ENCODE results near the gene BPIFB2.

Gene BPIFB2

GRCh38 chr20:33012327-33013189 lies 5.1 kb downstream of the BPIFB2 start:
- Histone ChIP-seq H3K79me1 (replicated peaks; ENCODE audit: low read length, poor library complexity, severe bottlenecking) (no peaks in the 10 kb centered on the region), H2BK15ac (ENCODE audit: low read depth, poor library complexity, severe bottlenecking) (no peak overlapping the region), H2BK12ac (ENCODE audit: low read length in 2 of 2) (no peak overlapping the region), H3K36me3 (ENCODE audit: control insufficient read depth in 1 of 2, insufficient read depth in 2 of 2, low read depth in 1 of 2, low read length in 2 of 2) (no peaks in the 10 kb centered on the region), H4K8ac (ENCODE audit: low read length) (no peak overlapping the region), H2AFZ (ENCODE audit: low read depth, low read length) (no peak overlapping the region), H3K4me1 (ENCODE audit: control insufficient read depth, insufficient read depth, low read depth, low read length) (peaks cover 5% of the 10 kb centered on the region), H2AK5ac (ENCODE audit: low read length, severe bottlenecking) (no peak overlapping the region), H3K4ac (ENCODE audit: low read depth in 1 of 2, low read length in 2 of 2) (no peak overlapping the region), H3K23ac (ENCODE audit: low read length in 2 of 2) (no peak overlapping the region), H3K27me3 (ENCODE audit: control insufficient read depth in 1 of 2, insufficient read depth in 1 of 2, low read length in 2 of 2) (peaks cover 33 to 80% of the 10 kb centered on the region in 2 experiments), H3K9ac (ENCODE audit: low read length) (no peak overlapping the region), H3K9me3 (ENCODE audit: control insufficient read depth, low read length) (no peaks in the 10 kb centered on the region), H3K14ac (ENCODE audit: low read length in 2 of 2) (no peak overlapping the region), H2BK5ac (ENCODE audit: low read depth, low read length, poor library complexity, severe bottlenecking) (no peak overlapping the region), H3K4me2 (ENCODE audit: low read length, poor library complexity, severe bottlenecking) (no peak overlapping the region), H4K91ac (ENCODE audit: low read length) (no peak overlapping the region), H3K27ac (ENCODE audit: low read length, poor library complexity, severe bottlenecking) (no peak overlapping the region), H3K4me3 (ENCODE audit: insufficient read depth in 1 of 2, low read depth in 1 of 2, low read length in 2 of 2) (no peak overlapping the region), H3K18ac (ENCODE audit: low read depth in 1 of 2, low read length in 2 of 2) (no peak overlapping the region), H2BK120ac (ENCODE audit: low read depth, low read length) (no peak overlapping the region)
- DNase-seq = no peak
- 86% methylated on average over 10 of the region's 15 CpGs for WGBS

- Histone ChIP-seq H3K36me3 (ENCODE audit: control insufficient read depth in 1 of 2, insufficient read depth in 2 of 2, low read depth in 1 of 2, low read length in 2 of 2) (no peaks in the 10 kb centered on the region), H2BK120ac (ENCODE audit: low read depth, low read length) (no peak overlapping the region), H3K4me1 (ENCODE audit: control insufficient read depth, insufficient read depth, low read depth, low read length) (peaks cover 5% of the 10 kb centered on the region), H3K4me3 (ENCODE audit: insufficient read depth in 1 of 2, low read depth in 1 of 2, low read length in 2 of 2) (no peak overlapping the region), H3K4me2 (ENCODE audit: low read length, poor library complexity, severe bottlenecking) (no peak overlapping the region), H2AFZ (ENCODE audit: low read depth, low read length) (no peak overlapping the region), H2BK12ac (ENCODE audit: low read length in 2 of 2) (no peak overlapping the region), H2BK15ac (ENCODE audit: low read depth, poor library complexity, severe bottlenecking) (no peak overlapping the region), H4K8ac (ENCODE audit: low read length) (no peak overlapping the region), H3K14ac (ENCODE audit: low read length in 2 of 2) (no peak overlapping the region), H4K91ac (ENCODE audit: low read length) (no peak overlapping the region), H3K9ac (ENCODE audit: low read length) (no peak overlapping the region), H3K27me3 (ENCODE audit: control insufficient read depth in 1 of 2, insufficient read depth in 1 of 2, low read length in 2 of 2) (peaks cover 33 to 86% of the 10 kb centered on the region in 2 experiments), H3K9me3 (ENCODE audit: control insufficient read depth, low read length) (no peaks in the 10 kb centered on the region), H2BK5ac (ENCODE audit: low read depth, low read length, poor library complexity, severe bottlenecking) (no peak overlapping the region), H3K79me1 (replicated peaks; ENCODE audit: low read length, poor library complexity, severe bottlenecking) (no peaks in the 10 kb centered on the region), H3K23ac (ENCODE audit: low read length in 2 of 2) (no peak overlapping the region), H3K4ac (ENCODE audit: low read depth in 1 of 2, low read length in 2 of 2) (no peak overlapping the region), H3K18ac (ENCODE audit: low read depth in 1 of 2, low read length in 2 of 2) (no peak overlapping the region), H2AK5ac (ENCODE audit: low read length, severe bottlenecking) (no peak overlapping the region), H3K27ac (ENCODE audit: low read length, poor library complexity, severe bottlenecking) (no peak overlapping the region)
- 73% methylated on average over 11 of the region's 12 CpGs for WGBS
- DNase-seq = no peak
Observed at GRCh38 chr20:33013701-33014326, 6.3 kb downstream of the BPIFB2 start.

GRCh38 chr20:33014336-33015113 lies 7.0 kb downstream of the BPIFB2 start:
- Histone ChIP-seq H2BK12ac (ENCODE audit: low read length in 2 of 2) (no peak overlapping the region), H4K91ac (ENCODE audit: low read length) (no peak overlapping the region), H2BK120ac (ENCODE audit: low read depth, low read length) (no peak overlapping the region), H3K27ac (ENCODE audit: low read length, poor library complexity, severe bottlenecking) (no peak overlapping the region), H3K79me1 (replicated peaks; ENCODE audit: low read length, poor library complexity, severe bottlenecking) (no peaks in the 10 kb centered on the region), H3K4me1 (ENCODE audit: control insufficient read depth, insufficient read depth, low read depth, low read length) (peaks cover 2% of the 10 kb centered on the region), H3K23ac (ENCODE audit: low read length in 2 of 2) (no peak overlapping the region), H3K36me3 (ENCODE audit: control insufficient read depth in 1 of 2, insufficient read depth in 2 of 2, low read depth in 1 of 2, low read length in 2 of 2) (no peaks in the 10 kb centered on the region), H3K27me3 (ENCODE audit: control insufficient read depth in 1 of 2, insufficient read depth in 1 of 2, low read length in 2 of 2) (peaks cover 33 to 83% of the 10 kb centered on the region in 2 experiments), H3K9ac (ENCODE audit: low read length) (no peak overlapping the region), H4K8ac (ENCODE audit: low read length) (no peak overlapping the region), H2AK5ac (ENCODE audit: low read length, severe bottlenecking) (no peak overlapping the region), H3K9me3 (ENCODE audit: control insufficient read depth, low read length) (no peaks in the 10 kb centered on the region), H3K14ac (ENCODE audit: low read length in 2 of 2) (no peak overlapping the region), H3K4ac (ENCODE audit: low read depth in 1 of 2, low read length in 2 of 2) (no peak overlapping the region), H3K4me3 (ENCODE audit: insufficient read depth in 1 of 2, low read depth in 1 of 2, low read length in 2 of 2) (no peak overlapping the region), H2BK5ac (ENCODE audit: low read depth, low read length, poor library complexity, severe bottlenecking) (no peak overlapping the region), H2AFZ (ENCODE audit: low read depth, low read length) (no peak overlapping the region), H2BK15ac (ENCODE audit: low read depth, poor library complexity, severe bottlenecking) (no peak overlapping the region), H3K4me2 (ENCODE audit: low read length, poor library complexity, severe bottlenecking) (no peak overlapping the region), H3K18ac (ENCODE audit: low read depth in 1 of 2, low read length in 2 of 2) (no peak overlapping the region)
- DNase-seq = no peak
- WGBS = 26% methylated on average over 15 of the region's 16 CpGs

GRCh38 chr20:33015114-33015484 lies 7.6 kb downstream of the BPIFB2 start:
- peaks cover 33 to 77% of the 10 kb centered on the region in 2 experiments for H3K27me3 ChIP-seq (ENCODE audit: control insufficient read depth in 1 of 2, insufficient read depth in 1 of 2, low read length in 2 of 2)

More at GRCh38 chr20:33015114-33015484, 7.6 kb downstream of the BPIFB2 start:
- no peak overlapping the region for H4K8ac ChIP-seq (ENCODE audit: low read length)
- H2BK15ac ChIP-seq (ENCODE audit: low read depth, poor library complexity, severe bottlenecking) = no peak overlapping the region
- no peak overlapping the region for H2BK5ac ChIP-seq (ENCODE audit: low read depth, low read length, poor library complexity, severe bottlenecking)
- H3K36me3 ChIP-seq (ENCODE audit: control insufficient read depth in 1 of 2, insufficient read depth in 2 of 2, low read depth in 1 of 2, low read length in 2 of 2) = no peaks in the 10 kb centered on the region
- H3K4me3 ChIP-seq (ENCODE audit: insufficient read depth in 1 of 2, low read depth in 1 of 2, low read length in 2 of 2) = no peak overlapping the region
- H3K23ac ChIP-seq (ENCODE audit: low read length in 2 of 2) = no peak overlapping the region
- no peaks in the 10 kb centered on the region for H3K4me1 ChIP-seq (ENCODE audit: control insufficient read depth, insufficient read depth, low read depth, low read length)
- H2BK120ac ChIP-seq (ENCODE audit: low read depth, low read length) = no peak overlapping the region
- H3K79me1 ChIP-seq (replicated peaks; ENCODE audit: low read length, poor library complexity, severe bottlenecking) = no peaks in the 10 kb centered on the region
- H3K18ac ChIP-seq (ENCODE audit: low read depth in 1 of 2, low read length in 2 of 2) = no peak overlapping the region
- no peak overlapping the region for H3K4me2 ChIP-seq (ENCODE audit: low read length, poor library complexity, severe bottlenecking)
- no peak overlapping the region for H4K91ac ChIP-seq (ENCODE audit: low read length)
- no peaks in the 10 kb centered on the region for H3K9me3 ChIP-seq (ENCODE audit: control insufficient read depth, low read length)
- WGBS = 78% methylated on average over 10 of the region's 10 CpGs
- H2AK5ac ChIP-seq (ENCODE audit: low read length, severe bottlenecking) = no peak overlapping the region
- H2AFZ ChIP-seq (ENCODE audit: low read depth, low read length) = no peak overlapping the region
- H3K27ac ChIP-seq (ENCODE audit: low read length, poor library complexity, severe bottlenecking) = no peak overlapping the region
- no peak overlapping the region for H2BK12ac ChIP-seq (ENCODE audit: low read length in 2 of 2)
- H3K4ac ChIP-seq (ENCODE audit: low read depth in 1 of 2, low read length in 2 of 2) = no peak overlapping the region
- DNase-seq = no peak
- no peak overlapping the region for H3K9ac ChIP-seq (ENCODE audit: low read length)
- H3K14ac ChIP-seq (ENCODE audit: low read length in 2 of 2) = no peak overlapping the region
